Naive thymus-derived CD8-positive, alpha-beta T cell (primary cell): ENCODE data around the gene SLPI. TPM values are rescaled to one million over a fixed set of nuclear protein-coding genes. Genes with fewer than 3 reads are reported as not detected.

Experiments
- ATAC-seq, 2 donors: fragments of 150-1000 bp; cut with Tn5 transposase in 1 of 2; sonication (Bioruptor Pico), chemical (Tn5 transposase) in 1 of 2; 1 replicate in 1 of 2; 2 replicates in 1 of 2; pipeline ENCODE4 v1.10.0; 2021; ENCODE audit warnings: mild to moderate bottlenecking in 2 of 2, moderate library complexity in 2 of 2
- POLR2A ChIA-PET: fragments of 350-600 bp; sonication (Branson Sonifier 250); formaldehyde crosslinking; loops from one replicate; lab custom pipeline; 2021; ENCODE audit warnings: antibody characterized with exemption; lab: Charles Lee
- DNase-seq, 10 donors: peaks; one replicate each; pipeline versions ENCODE4 v3.0.0 to v3.0.0-alpha.2; 2020 to 2022
- H3K27ac Mint-ChIP-seq, 10 donors: one replicate each; pipeline ENCODE4 v1.8.0; 2020 to 2022; ENCODE audit warnings: mild to moderate bottlenecking in 10 of 10, mixed read lengths in 10 of 10, moderate library complexity in 4 of 10, inconsistent platforms in 1 of 10
- H3K27me3 Mint-ChIP-seq, 5 donors: one replicate each; pipeline ENCODE4 v1.8.0; 2021 to 2022; ENCODE audit warnings: mixed read lengths in 5 of 5
- H3K36me3 Mint-ChIP-seq, 3 donors: one replicate each; pipeline ENCODE4 v1.8.0; 2020 to 2022; ENCODE audit warnings: mixed read lengths in 3 of 3, mild to moderate bottlenecking in 2 of 3, inconsistent platforms in 1 of 3
- H3K4me1 Mint-ChIP-seq, 4 donors: one replicate each; pipeline ENCODE4 v1.8.0; 2021 to 2022; ENCODE audit warnings: mixed read lengths in 4 of 4
- H3K4me3 Mint-ChIP-seq, 10 donors: one replicate each; pipeline ENCODE4 v1.8.0; 2020 to 2022; ENCODE audit warnings: mild to moderate bottlenecking in 10 of 10, mixed read lengths in 10 of 10, moderate library complexity in 6 of 10, inconsistent platforms in 1 of 10
- H3K9me3 Mint-ChIP-seq, 9 donors: one replicate each; pipeline ENCODE4 v1.8.0; 2020 to 2022; ENCODE audit warnings: mixed read lengths in 9 of 9, mild to moderate bottlenecking in 3 of 9, inconsistent platforms in 1 of 9, moderate library complexity in 1 of 9
- polyA plus RNA-seq, 3 donors: library from polyadenylated mRNA; unstranded; fragments of 300-500 nt; fragmentation: Illumina TruSeq; gene quantifications; one replicate each; pipeline ENCODE4 v1.2.3, GENCODE V29; 2021
- total RNA-seq, 8 experiments: library from RNA in 2 of 8; stranded (reverse) in 2 of 8; gene quantifications; one replicate each; pipeline ENCODE4 v1.2.3 and lab custom pipeline; 2021 to 2026

SLPI gene, protein sequence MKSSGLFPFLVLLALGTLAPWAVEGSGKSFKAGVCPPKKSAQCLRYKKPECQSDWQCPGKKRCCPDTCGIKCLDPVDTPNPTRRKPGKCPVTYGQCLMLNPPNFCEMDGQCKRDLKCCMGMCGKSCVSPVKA
- total RNA-seq (not detected), polyA plus RNA-seq (not detected), total RNA-seq (lab: John Stamatoyannopoulos, UW) (0 to 0.13 (median 0) reads per million in 6 experiments)

DNA sequence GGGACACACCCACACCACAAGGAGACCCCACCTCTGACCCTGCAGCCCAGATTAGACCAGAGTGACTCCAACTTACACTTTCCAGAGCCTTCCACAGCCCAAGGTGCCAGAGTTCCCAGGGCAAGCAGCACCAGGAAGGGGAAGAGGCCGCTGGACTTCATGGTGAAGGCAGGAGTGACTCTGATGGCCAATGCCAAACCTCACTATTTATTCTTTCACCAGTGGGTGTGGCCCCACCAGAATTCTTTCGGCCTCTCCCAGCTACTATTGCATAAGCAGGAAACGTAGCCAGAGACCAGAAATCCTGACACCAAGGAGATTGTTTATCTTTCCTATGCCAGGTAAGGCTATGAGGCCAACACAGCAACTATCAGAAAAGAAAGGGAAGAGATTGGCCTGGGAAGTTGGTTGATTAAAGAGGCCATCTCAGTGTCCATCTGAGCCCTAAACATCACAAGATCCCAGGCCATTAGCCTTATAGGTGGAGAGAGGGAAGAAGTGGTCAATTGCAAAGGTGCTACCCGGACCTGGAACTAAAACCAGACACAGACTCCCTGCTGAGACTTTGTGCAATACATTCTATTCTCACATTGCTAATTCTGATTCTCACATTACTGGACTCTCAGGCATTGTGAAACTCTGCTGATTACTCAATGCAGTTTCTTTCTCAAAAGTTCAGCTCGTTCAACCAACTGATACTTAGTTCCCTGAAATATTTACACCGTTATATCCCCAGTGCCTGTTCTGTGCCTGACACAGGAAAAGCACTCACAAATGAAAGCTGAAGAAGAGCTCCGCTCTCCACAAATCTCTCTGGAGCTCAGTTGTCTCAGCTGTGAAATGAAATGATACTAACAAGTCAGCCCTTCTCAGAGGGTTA, at the start of gene SLPI:
TSS of gene SLPI (minus strand) at position 182 of the 880 bp plus-strand sequence. CDS start at position 161, 21 bp downstream.
- Mint-ChIP-seq H3K9me3 (no peaks in the 10 kb centered on the region), H3K27ac (no peak within 1 kb of the TSS), H3K4me3 (no peak within 1 kb of the TSS), H3K4me1 (peaks cover 0 to 4% (median 0%) of the 10 kb centered on the region in 4 donors), H3K36me3 (no peaks in the 10 kb centered on the region), H3K27me3 (peaks cover 13 to 50% (median 31%) of the 10 kb centered on the region in 5 donors)
- DNase-seq: no peak
- no peak for ATAC-seq
- POLR2A ChIA-PET: no interaction called here

DNA sequence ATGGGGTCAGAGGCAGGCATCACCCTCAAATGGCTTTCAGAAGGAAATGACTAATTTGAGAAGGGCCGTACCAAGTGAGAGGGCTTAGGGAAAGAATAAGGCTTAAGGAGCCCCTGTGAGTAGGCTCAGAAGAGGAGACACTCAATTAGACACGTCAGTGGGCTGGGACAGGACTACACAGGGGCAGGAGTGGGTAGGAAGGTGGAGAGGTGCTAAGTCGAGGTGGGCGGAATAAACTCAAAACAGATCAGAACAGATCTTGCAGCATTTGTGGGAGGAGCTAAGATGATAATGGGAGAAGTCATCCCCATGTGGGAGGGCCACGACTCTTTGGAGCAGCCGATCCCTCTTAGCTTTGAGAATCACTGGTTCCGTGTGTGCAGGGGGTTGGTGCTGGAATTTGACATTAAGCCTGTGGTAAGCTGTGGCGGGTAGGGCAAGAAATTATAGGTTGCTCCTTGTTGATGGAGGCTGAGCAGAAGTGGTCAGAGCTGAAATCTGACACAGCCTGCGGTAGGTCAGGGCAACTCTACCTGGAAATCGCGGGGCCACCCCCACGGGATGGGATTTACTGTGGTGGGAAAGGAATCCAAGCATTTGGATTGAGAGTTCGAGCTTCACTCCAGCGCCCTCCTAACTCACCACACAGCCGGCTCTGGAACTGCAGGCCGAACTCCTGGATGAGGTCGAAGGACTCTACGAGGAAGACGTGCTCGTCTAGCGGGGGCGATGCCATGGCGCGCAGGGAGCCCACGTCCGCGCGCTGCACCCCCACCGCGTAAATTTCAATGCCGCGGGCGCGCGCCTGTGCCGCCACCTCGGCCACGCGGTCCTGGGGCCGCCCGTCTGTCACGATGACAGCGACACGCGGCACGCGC, 49.5 kb upstream of the SLPI start:
- Mint-ChIP-seq H3K27ac (peak overlapping the region in 1 of 10 donors; percentile 32), H3K27me3 (peaks cover 12 to 71% (median 43%) of the 10 kb centered on the region in 5 donors)

DNA sequence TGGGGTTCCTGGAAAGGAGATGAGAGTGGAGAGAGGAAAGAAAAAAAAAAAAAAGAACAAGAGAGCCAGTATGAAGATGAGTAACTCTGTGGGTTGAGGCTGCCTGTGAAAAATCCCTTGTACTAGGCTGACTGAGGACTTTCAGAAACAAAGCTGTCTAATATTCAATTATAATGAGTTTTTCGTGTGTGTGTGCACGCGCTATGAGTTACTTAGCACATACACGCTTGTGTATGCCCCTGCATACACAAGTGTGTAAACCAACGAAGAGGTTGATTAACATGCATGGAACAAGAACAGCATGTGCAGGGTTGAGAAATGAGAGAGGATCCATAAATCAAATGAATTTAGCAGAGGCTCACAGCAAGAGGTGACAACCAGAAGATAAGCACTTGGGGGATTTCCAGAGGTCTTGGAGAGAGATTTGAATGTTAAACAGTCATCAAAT, 47.5 kb upstream of the SLPI start:
- no peaks in the 10 kb centered on the region for H3K4me1 Mint-ChIP-seq
- DNase-seq (no peak), ATAC-seq (no peak)
- no peaks in the 10 kb centered on the region for H3K9me3 Mint-ChIP-seq
- POLR2A ChIA-PET: no interaction called here
- no peaks in the 10 kb centered on the region for H3K36me3 Mint-ChIP-seq
- H3K4me3 Mint-ChIP-seq: no peak overlapping the region
- no peak overlapping the region for H3K27ac Mint-ChIP-seq
- peaks cover 9 to 74% (median 41%) of the 10 kb centered on the region in 5 donors for H3K27me3 Mint-ChIP-seq

More for the DNA sequence above, 49.5 kb upstream of the SLPI start:
- peaks cover 0 to 2% (median 0%) of the 10 kb centered on the region in 4 donors for H3K4me1 Mint-ChIP-seq
- no peak overlapping the region for H3K4me3 Mint-ChIP-seq
- H3K36me3 Mint-ChIP-seq: no peaks in the 10 kb centered on the region
- H3K9me3 Mint-ChIP-seq: no peaks in the 10 kb centered on the region
- POLR2A ChIA-PET: no interaction called here
- no peak for ATAC-seq
- no peak for DNase-seq

DNA sequence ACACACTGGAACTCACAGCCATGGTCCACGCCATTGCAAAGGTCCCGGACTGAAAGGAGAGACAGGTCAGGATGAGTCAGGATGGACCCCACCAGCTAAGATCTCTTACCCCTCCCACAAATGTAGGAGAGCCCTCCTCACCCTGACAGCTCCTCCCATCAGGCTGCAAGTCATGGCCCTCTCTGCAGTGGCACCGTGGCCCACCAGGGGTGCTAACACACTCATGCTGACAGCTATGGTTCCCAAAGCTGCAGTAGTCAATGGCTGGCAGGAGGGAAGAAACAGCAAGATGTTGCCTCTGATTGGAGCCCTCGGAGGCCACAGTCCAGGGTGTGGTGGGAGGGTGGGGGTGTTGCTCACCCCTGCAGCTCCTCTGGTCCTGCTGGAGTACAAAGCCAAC, 46.6 kb upstream of the SLPI start:
- H3K27me3 Mint-ChIP-seq: peaks cover 13 to 83% (median 42%) of the 10 kb centered on the region in 5 donors

DNA sequence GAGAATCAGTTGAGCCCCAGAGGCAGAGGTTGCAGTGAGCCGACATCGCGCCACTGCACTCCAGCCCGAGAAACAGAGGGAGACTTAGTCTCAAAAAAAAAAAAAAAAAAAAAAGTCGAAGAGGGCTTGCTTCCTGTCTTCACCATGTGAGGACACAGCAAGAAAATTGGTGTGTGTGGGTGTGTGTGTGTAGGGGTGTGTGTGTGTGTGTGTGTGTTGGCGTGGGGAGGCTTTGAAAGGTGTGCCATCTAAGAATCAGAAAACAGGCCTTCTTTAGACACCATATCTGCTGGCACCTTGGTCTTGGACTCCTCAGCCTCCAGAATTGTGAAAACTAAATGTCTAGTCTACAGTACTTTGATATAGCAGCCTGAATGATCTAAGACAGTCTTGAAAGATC, 45.4 kb upstream of the SLPI start:
- peaks cover 12 to 74% (median 42%) of the 10 kb centered on the region in 5 donors for H3K27me3 Mint-ChIP-seq
- POLR2A ChIA-PET: no interaction called here
- no peaks in the 10 kb centered on the region for H3K4me1 Mint-ChIP-seq

More for the DNA sequence above, 46.6 kb upstream of the SLPI start:
- no peaks in the 10 kb centered on the region for H3K36me3 Mint-ChIP-seq
- no peaks in the 10 kb centered on the region for H3K9me3 Mint-ChIP-seq
- ATAC-seq: peak; percentile 68 to 79
- peak in 2 of 10 donors; percentile 8 to 33 for DNase-seq
- POLR2A ChIA-PET: no interaction called here
- H3K27ac Mint-ChIP-seq: no peak overlapping the region
- no peaks in the 10 kb centered on the region for H3K4me1 Mint-ChIP-seq
- H3K4me3 Mint-ChIP-seq: no peak overlapping the region

DNA sequence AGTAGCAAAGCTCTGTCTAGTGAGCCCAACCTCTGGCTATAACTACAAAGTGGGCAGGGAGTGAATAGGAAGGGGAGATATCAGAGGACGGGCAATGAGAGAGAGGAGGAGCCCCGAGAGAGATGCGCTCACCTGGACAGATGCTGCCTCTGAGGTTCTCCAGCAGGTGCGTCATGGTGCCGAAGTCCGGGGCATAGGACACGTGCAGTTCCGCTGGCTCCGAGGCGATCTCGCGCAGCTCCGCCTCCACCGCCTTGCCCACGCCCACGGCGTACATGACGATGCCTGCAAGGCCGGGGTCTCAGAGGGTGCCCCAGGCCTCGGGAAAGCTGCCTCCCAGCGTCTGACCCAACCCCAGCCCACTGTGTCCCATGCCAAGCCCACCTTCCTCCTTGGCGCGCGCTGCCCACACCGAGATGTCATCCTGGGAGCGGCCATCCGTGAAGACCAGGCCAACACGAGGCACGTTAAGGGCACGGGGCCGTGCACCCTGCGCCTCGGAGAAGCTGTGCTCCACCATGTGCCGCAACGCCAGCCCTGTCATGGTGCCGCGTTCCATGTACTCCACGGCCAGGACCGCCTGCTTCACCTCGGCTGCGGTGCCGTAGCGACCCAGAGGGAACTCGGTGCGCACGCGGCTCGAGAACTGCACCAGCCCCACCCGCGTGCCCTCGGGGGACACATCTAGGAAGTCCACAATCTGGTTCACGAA, 43.6 kb upstream of the SLPI start:
- ATAC-seq: no peak
- H3K9me3 Mint-ChIP-seq: no peaks in the 10 kb centered on the region
- H3K27ac Mint-ChIP-seq: no peak overlapping the region
- peaks cover 0 to 6% (median 5%) of the 10 kb centered on the region in 4 donors for H3K4me1 Mint-ChIP-seq
- H3K27me3 Mint-ChIP-seq: peaks cover 8 to 68% (median 38%) of the 10 kb centered on the region in 5 donors
- POLR2A ChIA-PET: no interaction called here
- no peak overlapping the region for H3K4me3 Mint-ChIP-seq
- no peaks in the 10 kb centered on the region for H3K36me3 Mint-ChIP-seq
- DNase-seq: no peak

More for the DNA sequence above, 45.4 kb upstream of the SLPI start:
- Mint-ChIP-seq H3K4me3 (no peak overlapping the region), H3K36me3 (no peaks in the 10 kb centered on the region), H3K27ac (no peak overlapping the region), H3K9me3 (no peaks in the 10 kb centered on the region)
- DNase-seq (no peak), ATAC-seq (no peak)

DNA sequence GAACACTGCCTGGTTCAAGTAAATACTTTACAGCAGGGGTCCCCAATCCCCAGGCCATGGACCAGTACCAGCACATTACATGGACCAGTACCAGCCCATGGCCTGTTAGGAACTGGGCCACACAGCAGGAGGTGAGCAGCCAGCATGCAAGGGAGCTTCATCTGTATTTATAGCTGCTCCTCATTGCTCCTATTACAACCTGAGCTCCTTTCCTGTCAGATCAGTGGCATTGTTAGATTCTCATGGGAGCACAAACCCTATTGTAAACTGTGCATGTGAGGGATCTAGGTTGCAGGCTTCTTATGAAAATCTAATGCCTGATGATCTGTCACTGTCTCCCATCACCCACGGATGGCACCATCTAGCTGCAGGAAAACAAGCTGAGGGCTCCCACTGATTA, 40.3 kb upstream of the SLPI start:
- no peak for ATAC-seq
- DNase-seq: no peak
- peaks cover 0 to 19% (median 13%) of the 10 kb centered on the region in 4 donors for H3K4me1 Mint-ChIP-seq
- H3K4me3 Mint-ChIP-seq: peak overlapping the region in 1 of 10 donors; percentile 14
- H3K9me3 Mint-ChIP-seq: no peaks in the 10 kb centered on the region
- no peak overlapping the region for H3K27ac Mint-ChIP-seq
- POLR2A ChIA-PET: no interaction called here
- H3K36me3 Mint-ChIP-seq: no peaks in the 10 kb centered on the region
- peaks cover 12 to 70% (median 34%) of the 10 kb centered on the region in 5 donors for H3K27me3 Mint-ChIP-seq

DNA sequence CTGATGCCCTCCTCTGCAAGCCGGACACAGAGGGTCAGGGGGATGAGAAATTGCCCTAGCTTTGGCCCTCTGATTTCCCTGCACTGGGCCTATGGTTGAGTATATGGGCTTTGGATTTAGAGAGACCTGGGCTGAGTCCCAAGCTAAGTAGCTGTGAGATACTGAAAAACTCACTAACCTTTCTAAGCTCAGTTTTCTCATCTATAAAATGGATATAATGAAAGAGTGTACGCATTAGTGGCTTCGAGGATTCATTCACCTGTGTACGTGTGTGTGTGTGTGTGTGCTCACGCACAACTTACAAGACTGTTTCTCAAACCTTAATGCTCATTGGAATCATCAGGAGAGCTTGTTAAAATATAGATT, 39.6 kb upstream of the SLPI start:
- Mint-ChIP-seq H3K27me3 (peaks cover 10 to 67% (median 35%) of the 10 kb centered on the region in 5 donors), H3K27ac (peak overlapping the region in 1 of 10 donors; percentile 21), H3K4me1 (peaks cover 0 to 19% (median 13%) of the 10 kb centered on the region in 4 donors), H3K4me3 (peak overlapping the region; percentile 69 to 84 (median 76)), H3K36me3 (no peaks in the 10 kb centered on the region), H3K9me3 (no peaks in the 10 kb centered on the region)
- DNase-seq: no peak
- POLR2A ChIA-PET: no interaction called here
- no peak for ATAC-seq

DNA sequence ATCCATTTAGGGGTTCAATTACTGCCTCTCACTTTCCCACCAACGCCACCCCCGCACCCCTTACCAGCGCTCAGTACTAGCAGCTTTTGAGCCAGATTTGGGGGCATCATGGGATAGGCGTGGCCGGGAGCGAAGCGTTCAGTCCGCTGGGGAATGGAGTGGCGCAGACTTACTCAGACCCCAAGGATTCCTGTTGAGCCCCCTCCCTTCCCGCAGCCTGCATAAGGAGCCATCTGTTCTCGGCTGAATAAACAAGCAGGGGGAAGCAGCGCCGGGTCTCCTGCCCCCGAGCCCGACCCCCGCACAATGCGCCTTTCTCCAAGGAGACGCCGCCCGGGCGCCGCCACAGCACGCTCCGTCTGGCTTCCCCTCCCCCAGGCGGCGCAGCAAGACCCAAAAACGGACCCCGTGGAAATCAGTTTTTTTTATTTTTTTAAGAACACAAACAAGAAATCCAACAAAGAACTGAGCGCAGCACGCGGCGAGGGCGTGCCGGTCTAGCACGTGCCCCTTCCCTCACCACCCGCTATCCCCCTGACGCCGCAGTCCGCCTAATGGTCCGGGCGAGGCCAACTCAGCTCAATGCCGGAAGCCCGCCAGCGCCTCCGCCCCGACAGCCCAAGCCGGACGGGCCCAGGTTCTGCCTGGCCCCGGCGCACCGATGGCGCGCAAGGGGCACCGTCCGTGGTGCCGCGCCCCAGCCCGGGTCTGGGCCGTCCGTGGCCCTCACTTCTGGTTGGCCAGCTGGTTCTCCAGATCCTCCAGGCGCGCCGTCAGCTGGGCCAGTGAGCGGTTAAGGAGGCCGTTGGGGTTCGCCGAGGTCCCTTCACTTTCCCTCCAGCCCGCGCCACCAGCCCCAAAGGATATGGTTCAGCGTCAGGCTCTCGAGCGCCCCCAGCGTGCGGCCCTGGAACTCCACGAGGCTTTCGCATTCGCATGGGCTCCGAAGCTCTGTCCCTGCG, 39.0 kb upstream of the SLPI start:
- Mint-ChIP-seq H3K36me3 (no peaks in the 10 kb centered on the region), H3K27me3 (peaks cover 13 to 68% (median 32%) of the 10 kb centered on the region in 5 donors), H3K4me3 (peak overlapping the region; percentile 70 to 84 (median 76)), H3K9me3 (no peaks in the 10 kb centered on the region), H3K4me1 (peaks cover 0 to 19% (median 13%) of the 10 kb centered on the region in 4 donors), H3K27ac (peak overlapping the region in 2 of 10 donors; percentile 21 to 40)
- ATAC-seq (peak; percentile 89 to 94), DNase-seq (peak; percentile 50 to 79 (median 72))
- POLR2A ChIA-PET: no interaction called here

DNA sequence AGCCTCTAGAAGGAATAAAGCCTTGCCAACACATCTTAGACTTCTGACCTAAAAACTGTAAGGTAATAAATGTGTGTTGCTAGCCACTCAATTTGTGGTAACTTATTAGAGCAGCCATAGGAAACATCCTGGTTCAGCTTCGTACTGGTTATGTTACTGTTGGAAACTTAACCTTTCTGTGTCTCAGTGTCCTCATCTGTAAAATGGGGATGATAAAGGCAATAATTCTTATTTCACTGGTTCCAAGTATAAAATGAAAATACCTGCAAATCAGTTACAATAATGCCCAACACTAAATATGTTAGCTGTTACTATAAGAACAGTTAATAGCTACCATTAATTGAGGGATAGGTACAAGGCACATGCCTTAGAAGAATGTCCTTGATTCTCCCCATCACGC, 38.0 kb upstream of the SLPI start:
- Mint-ChIP-seq H3K4me3 (peak overlapping the region in 6 of 10 donors; percentile 35 to 81 (median 74)), H3K27me3 (peaks cover 15 to 66% (median 31%) of the 10 kb centered on the region in 5 donors), H3K36me3 (no peaks in the 10 kb centered on the region), H3K4me1 (peaks cover 0 to 19% (median 13%) of the 10 kb centered on the region in 4 donors), H3K9me3 (no peaks in the 10 kb centered on the region), H3K27ac (peak overlapping the region in 1 of 10 donors; percentile 15)
- POLR2A ChIA-PET: no interaction called here
- no peak for DNase-seq
- ATAC-seq: no peak

DNA sequence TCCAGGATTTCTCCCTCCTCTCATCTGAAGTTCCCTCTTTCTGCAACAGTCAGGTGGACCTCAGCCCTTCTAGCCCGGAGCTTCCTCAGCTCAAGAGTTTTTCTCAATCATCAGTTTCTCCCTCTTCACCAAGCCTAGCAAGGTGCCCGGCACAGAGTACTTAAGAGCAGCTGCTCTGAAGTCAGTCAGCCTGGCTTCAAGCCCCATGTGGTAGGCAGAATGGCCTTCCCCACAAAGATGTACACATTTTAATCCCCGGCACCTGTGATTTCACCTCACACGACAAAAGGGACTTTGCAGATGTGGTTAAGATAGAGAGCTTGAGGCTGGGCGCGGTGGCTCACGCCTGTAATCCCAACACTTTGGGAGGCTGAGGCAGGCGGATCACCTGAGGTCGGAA, 37.2 kb upstream of the SLPI start:
- H3K36me3 Mint-ChIP-seq: no peaks in the 10 kb centered on the region
- peaks cover 15 to 64% (median 33%) of the 10 kb centered on the region in 5 donors for H3K27me3 Mint-ChIP-seq
- no peak for ATAC-seq
- no peak overlapping the region for H3K4me3 Mint-ChIP-seq
- no peaks in the 10 kb centered on the region for H3K9me3 Mint-ChIP-seq
- DNase-seq: no peak
- H3K27ac Mint-ChIP-seq: peak overlapping the region in 1 of 10 donors; percentile 13
- POLR2A ChIA-PET: interaction anchor here (0.6 to 1.0 kb wide), 2 partner anchors 247 to 333 kb away, joined by 3 to 4 read pairs; no protein-coding TSS in a partner anchor
- peaks cover 0 to 19% (median 13%) of the 10 kb centered on the region in 4 donors for H3K4me1 Mint-ChIP-seq
